K562 (cell line): ENCODE data around the gene TNFSF9. TPM values are rescaled to one million over a fixed set of nuclear protein-coding genes. Genes with fewer than 3 reads are reported as not detected.

Experiments used
- ATAC-seq: fragments of 200-7000 bp; cut with Tn5 transposase; 3 replicates; pipeline ENCODE4 v1.9.1; 2020; ENCODE audit warnings: moderate library complexity
- BruUV-seq: library from RNA; stranded (reverse); fragments of 400-500 nt; replicated peaks from 2 replicates; lab custom pipeline; 2021; lab: Mats Ljungman, UMichigan
- CTCF ChIA-PET: fragments of 300-600 bp; formaldehyde crosslinking; extraction: SDS; loops from one replicate; lab custom pipeline; 2021; ENCODE audit warnings: low intra/inter-chr PET ratio; lab: Yijun Ruan, JAX
- POLR2A ChIA-PET: fragments of 300-600, 350-650 bp; sonication (Branson Sonifier 250); formaldehyde crosslinking; extraction: SDS; loops from one replicate; lab custom pipeline; 2021; ENCODE audit warnings: antibody characterized with exemption, inconsistent platforms; lab: Yijun Ruan, JAX
- DNase-seq, 4 experiments: peaks; one replicate each; pipeline versions ENCODE4 v3.0.0 to v3.0.0-alpha.2; 2011 to 2018; ENCODE audit warnings: low spot score in 3 of 4, mixed read lengths in 3 of 4; ENCODE audit errors: extremely low read depth in 1 of 4
- FAIRE-seq: peaks from 2 replicates; lab custom pipeline; 2011; peaks lifted over from hg19 to GRCh38; lab: Jason Lieb, UNC
- H2AFZ ChIP-seq: 2 replicates; pipeline ENCODE4 v1.6.0; 2011; ENCODE audit warnings: low read depth, low read length, control low read depth, inconsistent platforms
- H3K27ac ChIP-seq: fragments of 200-600 bp; 3 replicates; pipeline ENCODE4 v1.8.0; 2011; ENCODE audit warnings: low read depth, mild to moderate bottlenecking, control low read depth, inconsistent platforms, low read length, moderate library complexity, mixed read lengths; ENCODE audit errors: extremely low read depth
- H3K27me3 ChIP-seq, 2 experiments: fragments of 300-600 bp in 1 of 2; 2 replicates in 1 of 2; 3 replicates in 1 of 2; pipeline versions ENCODE4 v1.6.0 to v1.8.0; 2011; ENCODE audit warnings: inconsistent platforms in 2 of 2, low read length in 2 of 2, mild to moderate bottlenecking in 1 of 2, mixed read lengths in 1 of 2, moderate library complexity in 1 of 2; ENCODE audit not compliant: control insufficient read depth in 2 of 2, insufficient read depth in 2 of 2
- H3K36me3 ChIP-seq: fragments of 300-600 bp; 3 replicates; pipeline ENCODE4 v1.8.0; 2011; ENCODE audit warnings: mild to moderate bottlenecking, low read length, inconsistent platforms; ENCODE audit not compliant: control insufficient read depth, insufficient read depth
- H3K4me1 ChIP-seq, 2 experiments: fragments of 200-600 bp in 1 of 2; replicated peaks in 1 of 2; 2 replicates in 1 of 2; 3 replicates in 1 of 2; pipeline versions ENCODE4 v1.5.1 to v1.8.0; 2011; ENCODE audit warnings: inconsistent platforms in 2 of 2, low read length in 2 of 2, mild to moderate bottlenecking in 1 of 2, mixed read lengths in 1 of 2, moderate library complexity in 1 of 2; ENCODE audit not compliant: control insufficient read depth in 2 of 2, insufficient read depth in 2 of 2
- H3K4me2 ChIP-seq: 2 replicates; pipeline ENCODE4 v1.6.1; 2011; ENCODE audit warnings: low read length, control low read depth, inconsistent platforms, mixed read lengths; ENCODE audit not compliant: insufficient read depth
- H3K4me3 ChIP-seq: fragments of 200-600 bp; sonication (generic), shearing (Covaris generic); 2 replicates; pipeline ENCODE4 v1.5.1; 2016; ENCODE audit warnings: control low read depth, inconsistent platforms
- H3K79me2 ChIP-seq: fragments of 200-600 bp; 3 replicates; pipeline ENCODE4 v1.8.0; 2011; ENCODE audit warnings: low read length, inconsistent platforms; ENCODE audit not compliant: control insufficient read depth, insufficient read depth
- H3K9ac ChIP-seq, 2 experiments: 2 replicates each; pipeline versions ENCODE4 v1.6.0 to v1.6.1; 2011; ENCODE audit warnings: low read depth in 2 of 2, low read length in 2 of 2, control low read depth in 1 of 2, inconsistent platforms in 1 of 2, mild to moderate bottlenecking in 1 of 2, mixed read lengths in 1 of 2; ENCODE audit not compliant: insufficient read depth in 1 of 2
- H3K9me1 ChIP-seq: one replicate; pipeline ENCODE4 v1.6.0; 2011; ENCODE audit warnings: inconsistent platforms, mild to moderate bottlenecking, low read length, moderate library complexity; ENCODE audit not compliant: control insufficient read depth, insufficient read depth
- H3K9me3 ChIP-seq: replicated peaks from 2 replicates; pipeline ENCODE4 v1.5.1; 2011; ENCODE audit warnings: low read depth, low read length, inconsistent platforms; ENCODE audit not compliant: control insufficient read depth, insufficient read depth
- H4K20me1 ChIP-seq: replicated peaks from 2 replicates; pipeline ENCODE4 v1.6.1; 2011; ENCODE audit warnings: low read length, inconsistent platforms, mixed read lengths; ENCODE audit not compliant: control insufficient read depth, insufficient read depth
- CEBPG ChIP-seq, 3 experiments: fragments of 200-800 bp in 1 of 3; sonication (Bioruptor generic) in 1 of 3; sonication (generic) in 1 of 3; formaldehyde crosslinking in 1 of 3; IDR thresholded peaks in 2 of 3; conservative IDR thresholded peaks in 1 of 3; 2 replicates each; pipeline versions ENCODE4 v1.6.1 to v1.8.0; 2016 to 2022; ENCODE audit warnings: missing compliant biosample characterization in 2 of 3, missing genetic modification characterization in 2 of 3, mild to moderate bottlenecking in 1 of 3, missing genetic modification reagents in 1 of 3
- FIP1L1 ChIP-seq: fragments of 200-400 bp; formaldehyde crosslinking; IDR thresholded peaks from 2 replicates; pipeline ENCODE4 v1.6.1; 2018; ENCODE audit warnings: mild to moderate bottlenecking, low read depth, low read length; ENCODE audit not compliant: poor library complexity, severe bottlenecking
- FOXM1 ChIP-seq, 2 experiments: fragments of 450-650 bp in 1 of 2; sonication (generic) in 1 of 2; formaldehyde crosslinking in 1 of 2; IDR thresholded peaks; 2 replicates each; pipeline versions ENCODE4 v1.6.1 to v1.9.0; 2017 to 2022; ENCODE audit warnings: low read depth in 2 of 2, mild to moderate bottlenecking in 2 of 2, missing genetic modification reagents in 1 of 2, moderate library complexity in 1 of 2
- GABPA ChIP-seq: fragments of 200-800 bp; sonication (Bioruptor generic); conservative IDR thresholded peaks from 2 replicates; pipeline ENCODE4 v1.6.1; 2016; ENCODE audit warnings: low read depth, missing genetic modification characterization, missing compliant biosample characterization
- HDAC6 ChIP-seq: IDR thresholded peaks from 2 replicates; pipeline ENCODE4 v1.6.1; 2012; ENCODE audit warnings: low read depth, mild to moderate bottlenecking, control low read depth, inconsistent platforms, low read length, moderate library complexity
- HDGF ChIP-seq: fragments of 450-650 bp; IDR thresholded peaks from 2 replicates; pipeline ENCODE4 v1.6.1; 2016
- HEY1 ChIP-seq: fragments of 250-450 bp; sonication (Bioruptor Pico); IDR thresholded peaks from 2 replicates; pipeline ENCODE4 v1.5.0; 2020; ENCODE audit warnings: mild to moderate bottlenecking, moderate library complexity, borderline replicate concordance
- MAX ChIP-seq: sonication (generic); formaldehyde crosslinking; IDR thresholded peaks from 2 replicates; pipeline ENCODE4 v1.9.0; 2022; ENCODE audit warnings: mild to moderate bottlenecking, missing genetic modification reagents
- NRF1 ChIP-seq, 2 experiments: fragments of 450-650 bp; IDR thresholded peaks in 1 of 2; conservative IDR thresholded peaks in 1 of 2; 2 replicates each; pipeline ENCODE4 v1.6.1; 2014; ENCODE audit warnings: mild to moderate bottlenecking in 2 of 2
- PHF8 ChIP-seq: fragments of 200-600 bp; sonication (generic); IDR thresholded peaks from 2 replicates; pipeline ENCODE4 v1.6.1; 2012; ENCODE audit warnings: mixed run types, mild to moderate bottlenecking, inconsistent platforms, low read length, moderate library complexity, borderline replicate concordance
- POLR2G ChIP-seq: fragments of 200-400 bp; formaldehyde crosslinking; IDR thresholded peaks from 2 replicates; pipeline ENCODE4 v1.6.1; 2017; ENCODE audit warnings: low read depth, mild to moderate bottlenecking, antibody characterized with exemption, low read length, moderate library complexity
- PTBP1 ChIP-seq: fragments of 200-400 bp; formaldehyde crosslinking; IDR thresholded peaks from 2 replicates; pipeline ENCODE4 v1.6.1; 2017; ENCODE audit warnings: low read depth, low read length
- RB1 ChIP-seq: fragments of 450-650 bp; IDR thresholded peaks from 2 replicates; pipeline ENCODE4 v1.6.1; 2017; ENCODE audit warnings: low read depth, mild to moderate bottlenecking
- XRCC5 ChIP-seq: fragments of 200-400 bp; formaldehyde crosslinking; IDR thresholded peaks from 2 replicates; pipeline ENCODE4 v1.6.1; 2017; ENCODE audit warnings: low read depth, mild to moderate bottlenecking, low read length
- WGBS: fragments of 100-300 bp; shearing (Covaris generic); methylation state at CpG from one replicate; pipeline ENCODE4 v1.1.6; 2016; ENCODE audit warnings: low coverage, mixed read lengths; ENCODE audit not compliant: insufficient coverage; ENCODE audit errors: missing lambda C conversion rate; 5-methylcytosine and 5-hydroxymethylcytosine counted together
- in situ Hi-C: fragments of 300-500 bp; cut with MboI; formaldehyde crosslinking; loops from 4 replicates; pipeline ENCODE4 v1.15.0; 2018; ENCODE audit warnings: inconsistent platforms, mixed read lengths
- intact Hi-C: fragments of 100-400 bp; cut with micrococcal nuclease; formaldehyde crosslinking; loops from 2 replicates; pipeline ENCODE4 v1.14.2; 2022
- polyA plus RNA-seq, 8 experiments: library from polyadenylated mRNA; depleted of rRNA in 4 of 8; stranded (reverse) in 5 of 8; unstranded in 3 of 8; fragments of >200 nt; fragmentation: Nextera tagmentation in 2 of 8; fragmentation: Illumina TruSeq in 1 of 8; extraction: Ambion mirVana in 2 of 8; extraction: Trizol in 1 of 8; gene quantifications; 2 replicates each; pipeline versions ENCODE4 v1.2.1 to v1.2.3, GENCODE V29; 2011 to 2014; ENCODE audit warnings: inconsistent platforms in 1 of 8, missing spikeins in 1 of 8
- total RNA-seq, 7 experiments: library from RNA; depleted of rRNA in 6 of 7; stranded (reverse); fragments of >200 nt in 6 of 7; fragmentation: Illumina TruSeq in 2 of 7; extraction: Trizol in 2 of 7; gene quantifications; 2 replicates each; pipeline versions ENCODE4 v1.2.1 to v1.2.3, GENCODE V29; 2011 to 2021; ENCODE audit warnings: low replicate concordance in 1 of 7
- TF ChIP-seq, protein P1 (sequence below): fragments of 200-800 bp; sonication (Bioruptor generic); IDR thresholded peaks from 2 replicates; pipeline ENCODE4 v1.6.1; 2017; ENCODE audit warnings: missing genetic modification characterization, missing compliant biosample characterization

TNFSF9 gene
- total and polyA plus RNA-seq, 9 of the 15 experiments (the other 6 are each of a cell fraction or from before 2014, with no cell fraction given): 1.4 to 17.9 (median 6.5) TPM

GRCh38 chr19:6501740-6502648, 28.8 kb upstream of the TNFSF9 start, which contains the start of gene TUBB4A:
TUBB4A (minus strand) TSS chr19:6502309; CDS start chr19:6502212, 97 bp downstream.
- H2AFZ ChIP-seq: peak within 1 kb of the TSS; percentile 89
- intact Hi-C loops: no loop called here
- peak; percentile 79 for ATAC-seq
- TF ChIP-seq HDGF: no peak
- TF ChIP-seq HEY1 (CRISPR knock-in tag): no peak
- no peak for TF ChIP-seq PTBP1
- TF ChIP-seq HDAC6: no peak
- TF ChIP-seq XRCC5: no peak
- peak; percentile 37; the same call in 1 of the 2 replicates for TF ChIP-seq POLR2G
- TF ChIP-seq FOXM1 (IDR thresholded peaks at IDR 0.05; ENCODE audit: low read depth): no peak
- TF ChIP-seq FOXM1 (CRISPR knock-in tag; IDR thresholded peaks at IDR 0.05; ENCODE audit: low read depth): no peak
- no peak for TF ChIP-seq GABPA (tag)
- no peak for TF ChIP-seq CEBPG (CRISPR knock-in tag; IDR thresholded peaks at IDR 0.05)
- TF ChIP-seq CEBPG (tag; conservative IDR thresholded peaks at IDR 0.05 in 1 of 2, IDR thresholded peaks at IDR 0.05 in 1 of 2): no peak
- peak; percentile 46; the same call in 1 of the 2 replicates for TF ChIP-seq RB1
- peak; percentile 52 for TF ChIP-seq FIP1L1
- peak in 1 of 2 experiments; percentile 15; a peak in 1 of 4 replicates for TF ChIP-seq NRF1 (conservative IDR thresholded peaks at IDR 0.05 in 1 of 2, IDR thresholded peaks at IDR 0.05 in 1 of 2)
- TF ChIP-seq PHF8: peak; percentile 22; the same call in 1 of the 2 replicates
- TF ChIP-seq, protein P1, sequence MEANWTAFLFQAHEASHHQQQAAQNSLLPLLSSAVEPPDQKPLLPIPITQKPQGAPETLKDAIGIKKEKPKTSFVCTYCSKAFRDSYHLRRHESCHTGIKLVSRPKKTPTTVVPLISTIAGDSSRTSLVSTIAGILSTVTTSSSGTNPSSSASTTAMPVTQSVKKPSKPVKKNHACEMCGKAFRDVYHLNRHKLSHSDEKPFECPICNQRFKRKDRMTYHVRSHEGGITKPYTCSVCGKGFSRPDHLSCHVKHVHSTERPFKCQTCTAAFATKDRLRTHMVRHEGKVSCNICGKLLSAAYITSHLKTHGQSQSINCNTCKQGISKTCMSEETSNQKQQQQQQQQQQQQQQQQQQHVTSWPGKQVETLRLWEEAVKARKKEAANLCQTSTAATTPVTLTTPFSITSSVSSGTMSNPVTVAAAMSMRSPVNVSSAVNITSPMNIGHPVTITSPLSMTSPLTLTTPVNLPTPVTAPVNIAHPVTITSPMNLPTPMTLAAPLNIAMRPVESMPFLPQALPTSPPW (CRISPR knock-in tag): peak; percentile 69
- peak; percentile 66 for TF ChIP-seq MAX (CRISPR knock-in tag)

More at GRCh38 chr19:6501740-6502648, 28.8 kb upstream of the TNFSF9 start, which contains the start of gene TUBB4A:
- no peak within 1 kb of the TSS for H3K27ac ChIP-seq
- peak within 1 kb of the TSS; percentile 64 for H3K4me2 ChIP-seq
- ChIA-PET POLR2A (interaction anchor here (0.8 kb wide), 1 partner anchor 29 kb away, joined by 4 read pairs; the partner anchor contains the start of gene TNFSF9), CTCF (no interaction called here)
- H3K9ac ChIP-seq: peak within 1 kb of the TSS in 1 of 2 experiments; percentile 83; a peak in 2 of 4 replicates
- H3K9me1 ChIP-seq: peaks cover 5% of the 10 kb centered on the region
- H3K9me3 ChIP-seq: no peaks in the 10 kb centered on the region
- BruUV-seq: no TSS peak
- peak; percentile 34 to 86 (median 76) for DNase-seq
- in situ Hi-C loops: no loop called here
- FAIRE-seq: no peak
- peak within 1 kb of the TSS; percentile 44 for H3K4me3 ChIP-seq
- H3K79me2 ChIP-seq: no peaks in the 10 kb centered on the region
- H3K36me3 ChIP-seq: no peaks in the 10 kb centered on the region
- peaks cover 7 to 45% of the 10 kb centered on the region in 2 experiments; a peak in 4 of 5 replicates for H3K4me1 ChIP-seq
- 12% methylated on average over 27 of the region's 71 CpGs for WGBS
- H4K20me1 ChIP-seq: no peaks in the 10 kb centered on the region
- H3K27me3 ChIP-seq: no peaks in the 10 kb centered on the region
